Gastroesophageal sphincter (tissue), 4 donors: ENCODE measurements around the gene MGAT3. TPM values are rescaled to one million over a fixed set of nuclear protein-coding genes. Genes with fewer than 3 reads are reported as not detected.

Experiments used
- ATAC-seq: fragments of 150-250 bp; one replicate; pipeline ENCODE4 v1.9.1; 2016; ENCODE audit warnings: mild to moderate bottlenecking, moderate library complexity
- H3K27ac ChIP-seq, 4 donors: fragments of 200-600 bp; sonication (generic) in 3 of 4; 1 replicate in 3 of 4; 2 replicates in 1 of 4; pipeline ENCODE4 v1.5.1; 2016 to 2019
- H3K27me3 ChIP-seq: fragments of 200-600 bp; sonication (generic); one replicate; pipeline ENCODE4 v1.5.1; 2019
- H3K36me3 ChIP-seq, 2 donors: fragments of 200-600 bp; sonication (generic); one replicate each; pipeline ENCODE4 v1.5.1; 2019; ENCODE audit warnings: control low read depth in 1 of 2
- H3K4me1 ChIP-seq, 3 donors: fragments of 200-600 bp; sonication (generic); 1 replicate in 2 of 3; 2 replicates in 1 of 3; pipeline ENCODE4 v1.5.1; 2016 to 2019; ENCODE audit warnings: control low read depth in 2 of 3
- H3K4me3 ChIP-seq, 2 donors: fragments of 200-600 bp; sonication (generic); one replicate each; pipeline ENCODE4 v1.5.1; 2019; ENCODE audit warnings: mild to moderate bottlenecking in 1 of 2, moderate library complexity in 1 of 2
- H3K9me3 ChIP-seq, 3 donors: fragments of 200-600 bp; sonication (generic); one replicate each; pipeline ENCODE4 v1.5.1; 2017 to 2019; ENCODE audit warnings: control low read depth in 2 of 3
- EP300 ChIP-seq: sonication (generic); formaldehyde crosslinking; IDR thresholded peaks from one replicate; pipeline ENCODE4 v1.6.1; 2017; ENCODE audit warnings: antibody characterized with exemption, mild to moderate bottlenecking
- POLR2A ChIP-seq, 2 donors: fragments of 450-650 bp; IDR thresholded peaks; one replicate each; pipeline ENCODE4 v1.6.1; 2017; ENCODE audit warnings: antibody characterized with exemption in 2 of 2, mild to moderate bottlenecking in 2 of 2, moderate library complexity in 1 of 2
- POLR2AphosphoS5 ChIP-seq: sonication (generic); formaldehyde crosslinking; IDR thresholded peaks from one replicate; pipeline ENCODE4 v1.6.1; 2017; ENCODE audit warnings: antibody characterized with exemption
- WGBS, 2 donors: methylation state at CpG; one replicate each; pipeline ENCODE4 v1.1.5; 2018; ENCODE audit warnings: low coverage in 1 of 2; 5-methylcytosine and 5-hydroxymethylcytosine counted together
- total RNA-seq, 4 donors: library from RNA; depleted of rRNA; stranded (reverse); fragments of >200 nt; gene quantifications; one replicate each; pipeline ENCODE4 v1.1.0, GENCODE V29; 2016
- TF ChIP-seq, protein P1 (sequence below), 4 experiments: fragments of 200-600 bp in 2 of 4; fragments of 450-650 bp in 2 of 4; sonication (generic) in 1 of 4; IDR thresholded peaks; one replicate each; pipeline ENCODE4 v1.5.1; 2017 to 2019; ENCODE audit warnings: antibody characterized with exemption in 4 of 4, mild to moderate bottlenecking in 2 of 4, moderate library complexity in 2 of 4

The MGAT3 gene
- total RNA-seq, 4 donors from 2014 or later, result 2.6 to 3.9 (median 2.9) TPM

DNA sequence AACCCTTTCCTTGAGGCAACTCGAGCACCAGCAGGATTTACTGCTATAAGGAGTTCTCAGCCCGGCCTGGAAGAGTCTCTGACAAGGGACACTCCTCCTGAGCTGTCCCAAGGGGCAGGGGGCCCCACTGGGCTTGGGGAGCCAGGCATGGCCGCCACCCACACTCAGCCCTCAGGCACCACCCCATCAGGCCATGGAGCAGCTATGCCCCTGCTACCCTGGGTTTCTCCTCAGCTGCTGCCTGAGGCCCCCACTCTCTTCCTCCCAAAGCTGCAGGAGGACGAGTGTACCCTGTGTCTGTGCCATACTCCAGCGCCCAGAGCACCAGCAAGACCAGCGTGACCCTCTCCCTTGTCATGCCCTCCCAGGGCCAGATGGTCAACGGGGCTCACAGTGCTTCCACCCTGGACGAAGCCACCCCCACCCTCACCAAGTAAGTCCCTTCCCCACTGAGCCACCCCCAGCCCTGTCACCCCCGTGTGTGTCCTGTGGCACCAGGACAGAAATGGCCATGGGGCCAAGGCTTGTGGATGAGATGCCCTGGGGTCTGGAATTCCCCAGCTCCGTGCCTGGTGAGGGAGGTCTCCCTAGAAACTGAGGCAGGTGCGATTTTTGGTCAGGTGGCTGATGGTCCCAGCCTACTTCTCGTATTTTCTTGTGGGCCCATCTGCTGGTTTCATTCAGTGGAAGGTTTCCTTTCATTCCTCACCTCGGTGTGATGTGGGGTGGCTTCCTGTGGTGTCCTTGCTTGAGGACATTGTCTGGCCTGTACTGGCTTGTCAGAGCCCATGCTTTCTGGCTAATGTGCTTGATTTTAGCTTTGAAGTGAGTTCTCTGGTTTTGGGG is 28.8 kb upstream of the MGAT3 start:
- Histone ChIP-seq H3K4me3 (no peak overlapping the region), H3K27ac (no peak overlapping the region), H3K4me1 (peaks cover 0 to 29% (median 13%) of the 10 kb centered on the region in 3 donors), H3K27me3 (no peaks in the 10 kb centered on the region), H3K36me3 (peaks cover 0 to 100% of the 10 kb centered on the region in 2 donors), H3K9me3 (no peaks in the 10 kb centered on the region)
- WGBS, 2 donors, result 92% methylated on average over 7 of the region's 13 CpGs; no CpG with 5 or more reads in 1 of the 2 donors
- no peak for ATAC-seq
- TF ChIP-seq POLR2A (IDR thresholded peaks at IDR 0.05) (no peak), EP300 (no peak), POLR2AphosphoS5 (no peak)
- TF ChIP-seq, protein P1, sequence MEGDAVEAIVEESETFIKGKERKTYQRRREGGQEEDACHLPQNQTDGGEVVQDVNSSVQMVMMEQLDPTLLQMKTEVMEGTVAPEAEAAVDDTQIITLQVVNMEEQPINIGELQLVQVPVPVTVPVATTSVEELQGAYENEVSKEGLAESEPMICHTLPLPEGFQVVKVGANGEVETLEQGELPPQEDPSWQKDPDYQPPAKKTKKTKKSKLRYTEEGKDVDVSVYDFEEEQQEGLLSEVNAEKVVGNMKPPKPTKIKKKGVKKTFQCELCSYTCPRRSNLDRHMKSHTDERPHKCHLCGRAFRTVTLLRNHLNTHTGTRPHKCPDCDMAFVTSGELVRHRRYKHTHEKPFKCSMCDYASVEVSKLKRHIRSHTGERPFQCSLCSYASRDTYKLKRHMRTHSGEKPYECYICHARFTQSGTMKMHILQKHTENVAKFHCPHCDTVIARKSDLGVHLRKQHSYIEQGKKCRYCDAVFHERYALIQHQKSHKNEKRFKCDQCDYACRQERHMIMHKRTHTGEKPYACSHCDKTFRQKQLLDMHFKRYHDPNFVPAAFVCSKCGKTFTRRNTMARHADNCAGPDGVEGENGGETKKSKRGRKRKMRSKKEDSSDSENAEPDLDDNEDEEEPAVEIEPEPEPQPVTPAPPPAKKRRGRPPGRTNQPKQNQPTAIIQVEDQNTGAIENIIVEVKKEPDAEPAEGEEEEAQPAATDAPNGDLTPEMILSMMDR (IDR thresholded peaks at IDR 0.05), result no peak

DNA sequence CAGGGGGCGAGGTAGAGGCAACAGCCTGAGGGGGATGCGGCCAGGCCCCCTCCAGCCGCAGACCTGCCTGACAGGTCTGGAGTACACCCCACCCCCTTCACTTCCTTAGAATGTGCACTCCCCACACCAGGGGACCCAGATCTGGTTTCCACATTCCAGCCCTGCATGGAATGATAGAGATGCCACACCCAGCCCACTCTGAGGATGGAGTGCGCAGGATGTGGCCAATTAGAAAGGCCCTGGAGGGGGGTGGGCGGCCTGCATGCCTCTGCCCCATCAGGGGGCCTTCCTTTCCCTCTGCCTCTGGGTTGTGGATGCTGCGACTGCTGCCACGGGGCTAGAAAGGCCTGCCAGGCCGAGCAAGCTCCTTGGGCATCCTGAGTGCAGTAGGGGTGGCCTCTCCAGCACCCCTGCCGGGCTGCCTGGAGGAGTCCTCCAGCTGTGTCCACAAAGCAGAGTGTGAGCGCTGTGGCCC is 28.2 kb upstream of the MGAT3 start:
- Histone ChIP-seq H3K27me3 (no peaks in the 10 kb centered on the region), H3K4me3 (no peak overlapping the region), H3K9me3 (no peaks in the 10 kb centered on the region), H3K4me1 (peaks cover 0 to 29% (median 13%) of the 10 kb centered on the region in 3 donors), H3K27ac (no peak overlapping the region), H3K36me3 (peaks cover 0 to 99% of the 10 kb centered on the region in 2 donors)
- no peak for ATAC-seq
- TF ChIP-seq EP300, result no peak
- no peak for TF ChIP-seq POLR2AphosphoS5
- TF ChIP-seq, protein P1 (IDR thresholded peaks at IDR 0.05), result no peak
- no peak for TF ChIP-seq POLR2A (IDR thresholded peaks at IDR 0.05)
- WGBS, 2 donors, result no CpG with 5 or more reads among the region's 10 CpGs

DNA sequence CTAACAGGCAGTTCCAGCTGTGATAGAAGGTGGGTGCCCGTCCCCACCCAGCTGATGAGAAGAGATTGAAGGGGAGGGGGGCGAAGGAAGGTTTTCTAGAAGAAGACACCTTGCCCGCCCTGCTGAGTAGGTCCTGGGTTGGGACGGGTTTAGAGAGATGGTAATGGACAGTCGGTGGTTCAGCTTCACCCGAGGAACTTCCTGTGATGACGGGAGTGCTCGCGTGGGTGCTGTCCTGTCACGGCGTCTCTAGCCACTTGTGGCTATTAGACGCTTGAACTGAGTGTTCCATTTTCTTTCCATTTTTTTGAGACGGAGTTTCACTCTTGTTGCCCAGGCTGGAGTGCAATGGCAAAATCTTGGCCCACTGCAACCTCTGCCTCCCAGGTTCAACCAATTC is 27.6 kb upstream of the MGAT3 start:
- Histone ChIP-seq H3K4me3 (no peak overlapping the region), H3K27me3 (no peaks in the 10 kb centered on the region), H3K36me3 (peaks cover 0 to 99% of the 10 kb centered on the region in 2 donors), H3K4me1 (peaks cover 0 to 29% (median 13%) of the 10 kb centered on the region in 3 donors), H3K9me3 (no peaks in the 10 kb centered on the region), H3K27ac (no peak overlapping the region)
- no peak for ATAC-seq
- 83 to 84% methylated on average over 10 to 11 of the region's 13 CpGs for WGBS, 2 donors
- no peak for TF ChIP-seq POLR2A (IDR thresholded peaks at IDR 0.05)
- TF ChIP-seq, protein P1 (IDR thresholded peaks at IDR 0.05), result no peak
- no peak for TF ChIP-seq POLR2AphosphoS5

DNA sequence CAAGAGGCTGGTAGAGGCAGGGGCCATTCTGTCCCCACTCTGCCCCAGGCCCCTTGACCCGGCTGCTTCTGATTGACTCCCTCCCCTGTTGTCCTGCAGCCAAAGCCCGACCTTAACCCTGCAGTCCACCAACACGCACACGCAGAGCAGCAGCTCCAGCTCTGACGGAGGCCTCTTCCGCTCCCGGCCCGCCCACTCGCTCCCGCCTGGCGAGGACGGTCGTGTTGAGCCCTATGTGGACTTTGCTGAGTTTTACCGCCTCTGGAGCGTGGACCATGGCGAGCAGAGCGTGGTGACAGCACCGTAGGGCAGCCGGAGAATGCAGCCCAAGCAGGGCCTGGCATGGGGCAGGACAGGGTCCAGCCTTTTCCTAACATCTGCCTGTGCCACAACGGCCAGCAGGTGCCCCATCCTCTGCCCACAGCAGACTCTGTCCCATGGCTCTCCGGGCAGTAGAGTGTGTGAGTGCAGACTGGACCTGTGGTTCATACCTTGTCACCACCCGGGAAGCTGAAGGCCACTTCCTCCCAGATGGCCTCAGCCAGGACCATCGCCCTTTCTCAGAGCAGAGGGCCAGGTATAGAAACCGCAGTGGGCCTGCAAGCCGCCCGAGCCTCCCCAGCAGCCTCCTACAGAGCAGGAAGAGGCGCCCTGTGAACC is 26.8 kb upstream of the MGAT3 start:
- TF ChIP-seq, protein P1 (IDR thresholded peaks at IDR 0.05), result no peak
- TF ChIP-seq POLR2A (IDR thresholded peaks at IDR 0.05) (no peak), EP300 (no peak)
- 60% methylated on average over 1 of the region's 27 CpGs; no CpG with 5 or more reads in 1 of the 2 donors for WGBS, 2 donors
- no peak for ATAC-seq
- Histone ChIP-seq H3K27me3 (no peaks in the 10 kb centered on the region), H3K4me1 (peaks cover 0 to 29% (median 13%) of the 10 kb centered on the region in 3 donors), H3K27ac (peak overlapping the region in 3 of 4 donors; percentile 76 to 85 (median 77)), H3K9me3 (no peaks in the 10 kb centered on the region), H3K36me3 (peaks cover 0 to 99% of the 10 kb centered on the region in 2 donors), H3K4me3 (no peak overlapping the region)
